Mesendoderm (in vitro differentiated cells): ENCODE results near the gene SDK2.

Experiments
- DNase-seq: peaks from one replicate; pipeline ENCODE4 v3.0.0; 2013
- H2AK5ac ChIP-seq: 2 replicates; pipeline ENCODE4 v1.6.1; 2013; ENCODE audit warnings: low read length, inconsistent platforms
- H2BK120ac ChIP-seq: 2 replicates; pipeline ENCODE4 v1.6.1; 2013; ENCODE audit warnings: low read depth, mild to moderate bottlenecking, low read length, moderate library complexity, mixed read lengths
- H2BK15ac ChIP-seq: replicated peaks from 2 replicates; pipeline ENCODE4 v1.6.1; 2013; ENCODE audit warnings: low read depth, mild to moderate bottlenecking, moderate library complexity
- H2BK5ac ChIP-seq: 2 replicates; pipeline ENCODE4 v1.6.1; 2013; ENCODE audit warnings: low read length, inconsistent platforms
- H3K18ac ChIP-seq: 2 replicates; pipeline ENCODE4 v1.6.1; 2013; ENCODE audit warnings: mild to moderate bottlenecking, low read length, mixed read lengths
- H3K23ac ChIP-seq: one replicate; pipeline ENCODE4 v1.6.1; 2013; ENCODE audit warnings: low read length
- H3K27ac ChIP-seq: 2 replicates; pipeline ENCODE4 v1.5.1; 2013; ENCODE audit warnings: low read depth, mild to moderate bottlenecking, inconsistent platforms, low read length, moderate library complexity
- H3K27me3 ChIP-seq: 2 replicates; pipeline ENCODE4 v1.6.1; 2013; ENCODE audit warnings: low read length, control low read depth, mild to moderate bottlenecking, inconsistent platforms; ENCODE audit not compliant: insufficient read depth, poor library complexity
- H3K36me3 ChIP-seq: 2 replicates; pipeline ENCODE4 v1.6.1; 2013; ENCODE audit warnings: low read length, inconsistent platforms; ENCODE audit not compliant: control insufficient read depth, insufficient read depth
- H3K4ac ChIP-seq: one replicate; pipeline ENCODE4 v1.6.1; 2013; ENCODE audit warnings: low read depth, mild to moderate bottlenecking, low read length, moderate library complexity
- H3K4me1 ChIP-seq: 2 replicates; pipeline ENCODE4 v1.6.1; 2013; ENCODE audit warnings: low read depth, low read length, inconsistent platforms; ENCODE audit not compliant: control insufficient read depth
- H3K4me2 ChIP-seq: 2 replicates; pipeline ENCODE4 v1.6.1; 2013; ENCODE audit warnings: low read length
- H3K4me3 ChIP-seq: 2 replicates; pipeline ENCODE4 v1.5.1; 2013; ENCODE audit warnings: mild to moderate bottlenecking, low read length
- H3K56ac ChIP-seq: one replicate; pipeline ENCODE4 v1.6.1; 2013; ENCODE audit warnings: low read length
- H3K79me1 ChIP-seq: 2 replicates; pipeline ENCODE4 v1.6.1; 2013; ENCODE audit warnings: low read length, inconsistent platforms
- H3K79me2 ChIP-seq: 2 replicates; pipeline ENCODE4 v1.6.1; 2013; ENCODE audit warnings: mild to moderate bottlenecking, low read length; ENCODE audit not compliant: control insufficient read depth, insufficient read depth
- H3K9ac ChIP-seq: 2 replicates; pipeline ENCODE4 v1.6.1; 2013; ENCODE audit warnings: low read length, inconsistent platforms
- H4K5ac ChIP-seq: one replicate; pipeline ENCODE4 v1.6.1; 2013; ENCODE audit warnings: low read length
- H4K8ac ChIP-seq: one replicate; pipeline ENCODE4 v1.6.1; 2013; ENCODE audit warnings: low read depth, mild to moderate bottlenecking, control low read depth, low read length, moderate library complexity
- WGBS: extraction: QIAGEN DNeasy Blood & Tissue Kit; methylation state at CpG from one replicate; pipeline ENCODE4 v1.1.7; 2013; ENCODE audit warnings: low lambda C conversion rate, missing lambda C conversion rate; ENCODE audit not compliant: insufficient coverage; ENCODE audit errors: extremely low coverage; 5-methylcytosine and 5-hydroxymethylcytosine counted together

Gene SDK2

GRCh38 chr17:73508057-73508930 is 136.0 kb downstream of the SDK2 start:
- Histone ChIP-seq H3K56ac (no peak overlapping the region), H4K5ac (no peak overlapping the region), H3K4me2 (no peak overlapping the region), H4K8ac (no peak overlapping the region), H3K4ac (no peak overlapping the region), H3K4me3 (no peak overlapping the region), H3K9ac (no peak overlapping the region), H3K79me1 (no peaks in the 10 kb centered on the region), H3K36me3 (no peaks in the 10 kb centered on the region), H2BK15ac (no peak overlapping the region), H3K27ac (no peak overlapping the region), H2BK5ac (no peak overlapping the region), H3K4me1 (peaks cover 7% of the 10 kb centered on the region), H3K79me2 (no peaks in the 10 kb centered on the region), H3K27me3 (no peaks in the 10 kb centered on the region), H3K23ac (no peak overlapping the region), H2AK5ac (no peak overlapping the region), H3K18ac (no peak overlapping the region), H2BK120ac (no peak overlapping the region)
- WGBS: no CpG with 5 or more reads among the region's 19 CpGs
- DNase-seq: no peak

- WGBS: no CpG with 5 or more reads among the region's 9 CpGs
- Histone ChIP-seq H2BK5ac (peak overlapping the region; percentile 25), H2BK15ac (no peak overlapping the region), H3K27me3 (no peaks in the 10 kb centered on the region), H3K27ac (no peak overlapping the region), H3K79me2 (no peaks in the 10 kb centered on the region), H3K4me3 (no peak overlapping the region), H2BK120ac (no peak overlapping the region), H3K23ac (no peak overlapping the region), H3K18ac (no peak overlapping the region), H3K56ac (peak overlapping the region; percentile 74), H3K4ac (no peak overlapping the region), H3K36me3 (no peaks in the 10 kb centered on the region), H3K9ac (no peak overlapping the region), H3K4me1 (peaks cover 7% of the 10 kb centered on the region), H2AK5ac (peak overlapping the region; percentile 30), H3K4me2 (no peak overlapping the region), H3K79me1 (no peaks in the 10 kb centered on the region), H4K8ac (no peak overlapping the region), H4K5ac (no peak overlapping the region)
- DNase-seq: peak; percentile 65
Observed at GRCh38 chr17:73506470-73507435, 137.5 kb downstream of the SDK2 start.

DNA sequence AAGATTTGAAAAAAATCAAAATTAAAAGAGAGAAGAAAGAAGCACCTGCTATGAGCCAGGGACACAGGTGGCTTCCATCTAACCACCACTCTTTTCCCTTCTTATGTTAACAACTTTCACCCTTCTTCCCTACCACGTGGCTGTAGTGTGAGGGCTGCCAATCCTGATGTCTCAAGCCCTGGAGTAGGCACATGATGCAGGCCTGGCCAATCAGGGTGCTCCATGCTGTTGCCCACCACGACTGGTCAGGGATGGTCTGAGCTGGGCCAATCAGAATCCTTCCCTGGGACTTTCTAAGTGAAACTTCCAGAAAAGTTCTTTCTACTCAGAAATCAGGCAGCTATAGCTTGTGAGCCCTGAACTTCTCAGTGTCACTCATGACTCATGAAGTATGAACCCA is 140.7 kb downstream of the SDK2 start:
- no peak overlapping the region for H3K23ac ChIP-seq
- DNase-seq: no peak
- no peak overlapping the region for H2BK5ac ChIP-seq
- H3K27ac ChIP-seq: no peak overlapping the region
- H3K9ac ChIP-seq: no peak overlapping the region
- no peak overlapping the region for H4K8ac ChIP-seq
- H3K79me1 ChIP-seq: no peaks in the 10 kb centered on the region
- H3K4ac ChIP-seq: no peak overlapping the region
- H3K4me1 ChIP-seq: peaks cover 10% of the 10 kb centered on the region
- H3K4me3 ChIP-seq: no peak overlapping the region
- no peak overlapping the region for H3K56ac ChIP-seq
- H2BK120ac ChIP-seq: no peak overlapping the region
- H3K79me2 ChIP-seq: no peaks in the 10 kb centered on the region
- no peak overlapping the region for H3K4me2 ChIP-seq
- no CpG with 5 or more reads among the region's 2 CpGs for WGBS
- no peaks in the 10 kb centered on the region for H3K36me3 ChIP-seq
- no peaks in the 10 kb centered on the region for H3K27me3 ChIP-seq
- no peak overlapping the region for H3K18ac ChIP-seq
- no peak overlapping the region for H4K5ac ChIP-seq
- no peak overlapping the region for H2BK15ac ChIP-seq
- H2AK5ac ChIP-seq: no peak overlapping the region

DNA sequence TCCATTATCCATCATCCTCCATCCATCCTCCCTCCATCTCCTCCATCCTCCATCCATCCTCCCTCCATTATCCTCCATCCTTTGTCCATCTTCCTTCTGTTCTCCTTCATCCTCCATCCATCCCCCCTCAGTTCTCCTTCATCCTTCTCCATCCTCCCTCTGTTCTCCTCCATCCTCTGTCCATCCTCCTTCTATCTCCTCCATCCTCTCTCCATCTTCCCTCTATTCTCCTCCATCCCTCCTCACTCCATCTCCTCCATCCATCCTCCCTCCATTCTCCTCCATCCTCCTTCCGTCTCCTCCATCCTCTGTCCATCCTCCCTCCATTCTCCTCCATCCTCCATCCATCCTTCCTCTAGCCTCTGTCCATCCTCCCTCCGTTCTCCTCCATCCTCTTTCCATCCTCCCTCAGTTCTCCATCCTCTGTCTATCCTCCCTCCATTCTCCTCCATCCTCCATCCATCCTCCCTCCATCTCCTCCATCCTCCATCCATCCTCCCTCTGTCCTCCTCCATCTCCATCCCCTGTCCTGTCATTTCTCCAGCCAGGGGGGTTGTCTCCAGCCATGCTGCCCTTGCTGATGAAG is 143.7 kb downstream of the SDK2 start:
- H3K4ac ChIP-seq: no peak overlapping the region
- H4K5ac ChIP-seq: no peak overlapping the region
- no peak overlapping the region for H2BK5ac ChIP-seq
- no peak overlapping the region for H3K56ac ChIP-seq
- H2AK5ac ChIP-seq: no peak overlapping the region
- no peak overlapping the region for H2BK120ac ChIP-seq
- peaks cover 3% of the 10 kb centered on the region for H3K4me1 ChIP-seq
- no peak overlapping the region for H3K4me2 ChIP-seq
- H3K36me3 ChIP-seq: no peaks in the 10 kb centered on the region
- H4K8ac ChIP-seq: no peak overlapping the region
- 100% methylated on average over 1 of the region's 2 CpGs for WGBS
- H3K4me3 ChIP-seq: no peak overlapping the region
- no peaks in the 10 kb centered on the region for H3K27me3 ChIP-seq
- H3K9ac ChIP-seq: no peak overlapping the region
- no peak overlapping the region for H3K27ac ChIP-seq
- no peak overlapping the region for H2BK15ac ChIP-seq
- no peak for DNase-seq
- H3K79me2 ChIP-seq: no peaks in the 10 kb centered on the region
- H3K18ac ChIP-seq: no peak overlapping the region
- no peaks in the 10 kb centered on the region for H3K79me1 ChIP-seq
- no peak overlapping the region for H3K23ac ChIP-seq

GRCh38 chr17:73498886-73499554 is 145.2 kb downstream of the SDK2 start:
- H3K23ac ChIP-seq: no peak overlapping the region

More at GRCh38 chr17:73498886-73499554, 145.2 kb downstream of the SDK2 start:
- H3K4me3 ChIP-seq: no peak overlapping the region
- H3K79me2 ChIP-seq: no peaks in the 10 kb centered on the region
- peak overlapping the region; percentile 62 for H2AK5ac ChIP-seq
- H3K27ac ChIP-seq: no peak overlapping the region
- H2BK15ac ChIP-seq: no peak overlapping the region
- no peak overlapping the region for H4K5ac ChIP-seq
- no peaks in the 10 kb centered on the region for H3K27me3 ChIP-seq
- H3K18ac ChIP-seq: no peak overlapping the region
- no peak overlapping the region for H2BK120ac ChIP-seq
- no peak overlapping the region for H4K8ac ChIP-seq
- H3K56ac ChIP-seq: peak overlapping the region; percentile 58
- no peak overlapping the region for H3K9ac ChIP-seq
- peaks cover 4% of the 10 kb centered on the region for H3K4me1 ChIP-seq
- H3K4ac ChIP-seq: no peak overlapping the region
- no peak overlapping the region for H2BK5ac ChIP-seq
- H3K36me3 ChIP-seq: no peaks in the 10 kb centered on the region
- WGBS: no CpG with 5 or more reads among the region's 14 CpGs
- no peak overlapping the region for H3K4me2 ChIP-seq
- H3K79me1 ChIP-seq: no peaks in the 10 kb centered on the region
- peak; percentile 43 for DNase-seq
